ENCODE data around the gene ST6GALNAC3. TPM values are rescaled to one million over a fixed set of nuclear protein-coding genes. Genes with fewer than 3 reads are reported as not detected.

The ST6GALNAC3 gene
- total RNA-seq, 1 donor from 2014 or later: 22.0 TPM

GRCh38 chr1:76170513-76170912, 96.0 kb downstream of the ST6GALNAC3 start:
- Mint-ChIP-seq H3K4me1 (peaks cover 4% of the 10 kb centered on the region), H3K4me3 (no peak overlapping the region), H3K27me3 (ENCODE audit: low read depth) (no peaks in the 10 kb centered on the region), H3K27ac (ENCODE audit: unreplicated experiment) (no peak overlapping the region), H3K36me3 (ENCODE audit: low read depth) (peaks cover 39% of the 10 kb centered on the region), H3K9me3 (peaks cover 35% of the 10 kb centered on the region)
- DNase-seq (ENCODE audit: low read depth, low spot score): no peak
- TF ChIP-seq CTCF (conservative IDR thresholded peaks at IDR 0.05): no peak

GRCh38 chr1:76176000-76176399, 101.5 kb downstream of the ST6GALNAC3 start:
- peaks cover 20% of the 10 kb centered on the region for H3K36me3 Mint-ChIP-seq (ENCODE audit: low read depth)
- H3K27ac Mint-ChIP-seq (ENCODE audit: unreplicated experiment): peak overlapping the region; percentile 86
- H3K4me1 Mint-ChIP-seq: peaks cover 6% of the 10 kb centered on the region
- H3K27me3 Mint-ChIP-seq (ENCODE audit: low read depth): no peaks in the 10 kb centered on the region
- H3K4me3 Mint-ChIP-seq: no peak overlapping the region
- DNase-seq (ENCODE audit: low read depth, low spot score): no peak
- TF ChIP-seq CTCF (conservative IDR thresholded peaks at IDR 0.05): no peak
- peaks cover 16% of the 10 kb centered on the region for H3K9me3 Mint-ChIP-seq

GRCh38 chr1:76177615-76178014, 103.1 kb downstream of the ST6GALNAC3 start:
- Mint-ChIP-seq H3K36me3 (ENCODE audit: low read depth) (peaks cover 12% of the 10 kb centered on the region), H3K4me1 (peaks cover 6% of the 10 kb centered on the region)
- DNase-seq (ENCODE audit: low read depth, low spot score): no peak

GRCh38 chr1:76179219-76179698, 104.7 kb downstream of the ST6GALNAC3 start:
- DNase-seq (ENCODE audit: low read depth, low spot score): no peak
- H3K36me3 Mint-ChIP-seq (ENCODE audit: low read depth): peaks cover 12% of the 10 kb centered on the region
- H3K4me3 Mint-ChIP-seq: no peak overlapping the region
- H3K4me1 Mint-ChIP-seq: peaks cover 6% of the 10 kb centered on the region
- peaks cover 6% of the 10 kb centered on the region for H3K9me3 Mint-ChIP-seq
- no peak for TF ChIP-seq CTCF (conservative IDR thresholded peaks at IDR 0.05)
- H3K27ac Mint-ChIP-seq (ENCODE audit: unreplicated experiment): no peak overlapping the region
- H3K27me3 Mint-ChIP-seq (ENCODE audit: low read depth): no peaks in the 10 kb centered on the region

More at GRCh38 chr1:76177615-76178014, 103.1 kb downstream of the ST6GALNAC3 start:
- Mint-ChIP-seq H3K9me3 (peaks cover 14% of the 10 kb centered on the region), H3K27ac (ENCODE audit: unreplicated experiment) (no peak overlapping the region), H3K27me3 (ENCODE audit: low read depth) (no peaks in the 10 kb centered on the region), H3K4me3 (no peak overlapping the region)
- no peak for TF ChIP-seq CTCF (conservative IDR thresholded peaks at IDR 0.05)

- peaks cover 10% of the 10 kb centered on the region for H3K36me3 Mint-ChIP-seq (ENCODE audit: low read depth)
- no peak overlapping the region for H3K4me3 Mint-ChIP-seq
- H3K9me3 Mint-ChIP-seq: peaks cover 2% of the 10 kb centered on the region
- H3K27me3 Mint-ChIP-seq (ENCODE audit: low read depth): no peaks in the 10 kb centered on the region
- no peak for TF ChIP-seq CTCF (conservative IDR thresholded peaks at IDR 0.05)
- no peak for DNase-seq (ENCODE audit: low read depth, low spot score)
- H3K27ac Mint-ChIP-seq (ENCODE audit: unreplicated experiment): no peak overlapping the region
- peaks cover 12% of the 10 kb centered on the region for H3K4me1 Mint-ChIP-seq
These were observed 110.7 kb downstream of the ST6GALNAC3 start for GRCh38 chr1:76185207-76185606.

Data from neural crest cell (in vitro differentiated cells).